ENCODE data around the gene GPR35. TPM values are rescaled to one million over a fixed set of nuclear protein-coding genes. Genes with fewer than 3 reads are reported as not detected.

GPR35 gene
- total RNA-seq, 1 donor from 2014 or later: 0.34 TPM

DNA sequence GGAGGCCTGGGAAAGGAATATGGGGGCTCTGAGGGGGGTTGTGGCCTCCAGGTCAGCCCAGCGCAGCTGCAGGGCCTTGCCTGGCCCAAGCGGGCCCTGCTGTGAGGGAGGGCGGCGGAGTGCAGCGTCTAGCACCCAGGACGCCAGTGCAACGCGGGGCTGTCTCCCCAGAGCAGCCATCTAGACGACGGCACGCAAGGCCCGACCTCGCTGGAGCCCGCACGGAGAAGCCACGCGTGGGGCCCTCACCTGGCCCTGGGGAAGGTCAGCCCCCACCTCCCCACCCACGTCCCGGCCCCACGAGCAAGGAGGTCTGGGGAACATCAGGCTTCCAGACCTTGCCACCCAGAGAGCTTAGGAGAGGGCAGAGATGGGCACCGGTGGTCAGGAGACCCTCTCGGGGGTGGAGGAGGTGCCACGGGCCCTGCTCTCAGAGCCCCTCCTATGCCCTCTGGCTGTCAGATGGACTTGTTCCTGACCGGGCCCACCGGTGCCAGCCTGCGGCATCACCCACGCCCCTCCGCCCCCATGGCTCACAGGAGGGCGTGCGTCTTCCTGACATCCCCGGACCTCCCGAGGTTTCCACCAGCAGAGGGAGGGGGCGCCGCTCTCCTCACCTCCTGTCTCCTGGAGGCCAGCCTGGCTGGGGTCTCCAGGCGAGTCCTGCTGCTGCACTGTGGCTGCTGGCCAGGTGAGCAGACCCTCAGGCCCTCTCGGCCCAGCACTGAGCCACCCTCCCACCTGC lies 17.0 kb downstream of the GPR35 start:
- H3K27me3 ChIP-seq: peaks cover 29% of the 10 kb centered on the region
- no peak overlapping the region for H2AFZ ChIP-seq (replicated peaks)
- TF ChIP-seq EZH2 (IDR thresholded peaks at IDR 0.05) (no peak), EZH2phosphoT487 (IDR thresholded peaks at IDR 0.05) (no peak)
- TF ChIP-seq, protein P1, sequence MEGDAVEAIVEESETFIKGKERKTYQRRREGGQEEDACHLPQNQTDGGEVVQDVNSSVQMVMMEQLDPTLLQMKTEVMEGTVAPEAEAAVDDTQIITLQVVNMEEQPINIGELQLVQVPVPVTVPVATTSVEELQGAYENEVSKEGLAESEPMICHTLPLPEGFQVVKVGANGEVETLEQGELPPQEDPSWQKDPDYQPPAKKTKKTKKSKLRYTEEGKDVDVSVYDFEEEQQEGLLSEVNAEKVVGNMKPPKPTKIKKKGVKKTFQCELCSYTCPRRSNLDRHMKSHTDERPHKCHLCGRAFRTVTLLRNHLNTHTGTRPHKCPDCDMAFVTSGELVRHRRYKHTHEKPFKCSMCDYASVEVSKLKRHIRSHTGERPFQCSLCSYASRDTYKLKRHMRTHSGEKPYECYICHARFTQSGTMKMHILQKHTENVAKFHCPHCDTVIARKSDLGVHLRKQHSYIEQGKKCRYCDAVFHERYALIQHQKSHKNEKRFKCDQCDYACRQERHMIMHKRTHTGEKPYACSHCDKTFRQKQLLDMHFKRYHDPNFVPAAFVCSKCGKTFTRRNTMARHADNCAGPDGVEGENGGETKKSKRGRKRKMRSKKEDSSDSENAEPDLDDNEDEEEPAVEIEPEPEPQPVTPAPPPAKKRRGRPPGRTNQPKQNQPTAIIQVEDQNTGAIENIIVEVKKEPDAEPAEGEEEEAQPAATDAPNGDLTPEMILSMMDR (IDR thresholded peaks at IDR 0.05): no peak
- H3F3A ChIP-seq (ENCODE audit: low read depth): no peaks in the 10 kb centered on the region
- H3K4me1 Mint-ChIP-seq: peaks cover 9% of the 10 kb centered on the region
- peaks cover under 1% of the 10 kb centered on the region for H3K4me1 ChIP-seq
- H3K79me2 ChIP-seq (ENCODE audit: low read depth): no peaks in the 10 kb centered on the region
- no peak overlapping the region for H3K4me3 Mint-ChIP-seq
- H3K4me2 ChIP-seq: no peak overlapping the region
- peaks cover 5% of the 10 kb centered on the region for H3K9me3 Mint-ChIP-seq
- no peaks in the 10 kb centered on the region for H3K36me3 ChIP-seq
- H3K36me3 Mint-ChIP-seq: no peaks in the 10 kb centered on the region
- H3K27ac ChIP-seq: no peak overlapping the region
- H3K9me3 ChIP-seq (ENCODE audit: low read depth): no peaks in the 10 kb centered on the region
- H4K20me1 ChIP-seq (ENCODE audit: low read depth): no peaks in the 10 kb centered on the region
- H3K27ac Mint-ChIP-seq: no peak overlapping the region
- no peak overlapping the region for H3K9ac ChIP-seq
- H3K27me3 Mint-ChIP-seq (ENCODE audit: insufficient read depth, low read depth): peaks cover 12% of the 10 kb centered on the region
- H3K4me3 ChIP-seq: no peak overlapping the region
- no peak for DNase-seq (ENCODE audit: low spot score)

DNA sequence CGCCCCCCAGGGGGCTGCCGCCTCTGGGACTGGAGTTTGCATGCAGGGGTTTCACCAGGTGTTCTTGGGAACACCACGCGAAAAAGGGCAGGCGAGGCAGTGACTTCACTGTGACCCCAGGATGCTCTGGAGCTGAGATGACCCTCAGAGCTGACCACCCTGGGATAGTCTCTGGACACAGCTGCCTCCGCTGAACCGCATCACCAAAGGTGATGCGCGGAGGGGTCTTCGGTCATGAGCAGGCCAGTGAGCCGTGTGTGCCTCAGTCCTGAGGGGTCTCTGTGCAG lies 17.5 kb downstream of the GPR35 start:
- no peaks in the 10 kb centered on the region for H3K36me3 Mint-ChIP-seq
- no peak overlapping the region for H3K27ac Mint-ChIP-seq
- Histone ChIP-seq H3K27me3 (peaks cover 29% of the 10 kb centered on the region), H3K4me2 (no peak overlapping the region), H3K4me3 (no peak overlapping the region), H3K9me3 (ENCODE audit: low read depth) (no peaks in the 10 kb centered on the region), H3K36me3 (no peaks in the 10 kb centered on the region), H3K4me1 (peaks cover 4% of the 10 kb centered on the region), H4K20me1 (ENCODE audit: low read depth) (no peaks in the 10 kb centered on the region), H2AFZ (replicated peaks) (no peak overlapping the region), H3K9ac (no peak overlapping the region), H3K79me2 (ENCODE audit: low read depth) (no peaks in the 10 kb centered on the region), H3F3A (ENCODE audit: low read depth) (no peaks in the 10 kb centered on the region), H3K27ac (no peak overlapping the region)
- H3K4me1 Mint-ChIP-seq: peaks cover 13% of the 10 kb centered on the region
- peaks cover 5% of the 10 kb centered on the region for H3K9me3 Mint-ChIP-seq
- no peak overlapping the region for H3K4me3 Mint-ChIP-seq
- DNase-seq (ENCODE audit: low spot score): no peak
- H3K27me3 Mint-ChIP-seq (ENCODE audit: insufficient read depth, low read depth): peaks cover 14% of the 10 kb centered on the region
- TF ChIP-seq EZH2 (IDR thresholded peaks at IDR 0.05) (no peak), EZH2phosphoT487 (IDR thresholded peaks at IDR 0.05) (no peak)
- TF ChIP-seq, protein P1 (IDR thresholded peaks at IDR 0.05): no peak

DNA sequence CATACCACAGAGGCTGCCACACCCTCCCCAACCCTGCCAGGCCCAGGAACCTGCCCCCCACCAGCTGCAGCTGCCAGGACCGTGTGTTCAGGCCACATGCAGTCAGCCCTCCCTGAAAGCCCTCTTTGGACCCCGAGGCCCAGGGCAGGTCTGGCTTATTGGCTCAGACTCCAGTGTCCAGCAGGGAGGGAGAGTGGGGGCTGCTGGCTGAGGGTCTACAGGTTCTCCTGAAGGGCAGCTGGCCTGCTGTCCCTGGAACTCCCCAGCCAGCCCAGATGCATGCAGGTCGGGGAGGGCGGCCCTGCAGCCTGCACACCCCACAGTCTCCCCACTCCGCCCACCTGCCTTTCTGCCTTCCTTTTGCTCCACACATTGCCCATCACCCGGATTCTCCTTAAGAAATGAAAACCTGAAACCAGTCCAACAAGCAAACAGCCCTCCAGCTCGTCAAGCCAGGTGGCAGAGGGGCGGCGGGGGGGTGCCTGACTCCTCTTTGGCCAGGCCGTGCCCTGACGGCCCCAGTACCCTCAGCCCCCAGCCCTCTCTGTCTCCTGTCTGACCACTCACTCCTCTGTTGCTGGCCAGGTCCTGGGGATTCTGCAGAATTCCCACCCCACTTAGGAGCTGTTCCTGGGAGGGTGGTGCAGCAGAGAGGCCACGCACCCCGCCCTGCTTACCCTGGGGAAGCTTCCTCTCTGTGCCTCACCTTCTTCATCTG lies 18.0 kb downstream of the GPR35 start:
- H3K79me2 ChIP-seq (ENCODE audit: low read depth): no peaks in the 10 kb centered on the region
- no peak overlapping the region for H3K27ac ChIP-seq
- H3K27me3 ChIP-seq: peaks cover 26% of the 10 kb centered on the region
- Mint-ChIP-seq H3K4me1 (peaks cover 15% of the 10 kb centered on the region), H3K27me3 (ENCODE audit: insufficient read depth, low read depth) (peaks cover 14% of the 10 kb centered on the region), H3K27ac (no peak overlapping the region), H3K9me3 (peaks cover 5% of the 10 kb centered on the region), H3K4me3 (no peak overlapping the region), H3K36me3 (no peaks in the 10 kb centered on the region)
- H3K9ac ChIP-seq: no peak overlapping the region
- no peaks in the 10 kb centered on the region for H3K36me3 ChIP-seq
- no peak for TF ChIP-seq EZH2 (IDR thresholded peaks at IDR 0.05)
- TF ChIP-seq EZH2phosphoT487 (IDR thresholded peaks at IDR 0.05): no peak
- TF ChIP-seq, protein P1 (IDR thresholded peaks at IDR 0.05): no peak
- no peaks in the 10 kb centered on the region for H4K20me1 ChIP-seq (ENCODE audit: low read depth)
- H3K9me3 ChIP-seq (ENCODE audit: low read depth): no peaks in the 10 kb centered on the region
- DNase-seq (ENCODE audit: low spot score): no peak
- H3K4me1 ChIP-seq: peaks cover 5% of the 10 kb centered on the region
- no peak overlapping the region for H3K4me3 ChIP-seq
- no peak overlapping the region for H3K4me2 ChIP-seq
- H2AFZ ChIP-seq (replicated peaks): no peak overlapping the region
- H3F3A ChIP-seq (ENCODE audit: low read depth): no peaks in the 10 kb centered on the region
